Measurements from ENCODE around the gene SPRY1.

SPRY1 gene

GRCh38 chr4:123435246-123436113, 38.9 kb downstream of the SPRY1 start:
- Histone ChIP-seq H3K27ac (no peak overlapping the region), H3K4me2 (no peak overlapping the region), H3K4me3 (no peak overlapping the region), H3K27me3 (peaks cover 0 to 28% (median 0%) of the 10 kb centered on the region in 11 experiments; a peak in 4 of 22 replicates), H3K36me3 (no peaks in the 10 kb centered on the region; a peak in 1 of 22 replicates), H3K9ac (no peak overlapping the region), H3K9me3 (replicated peaks in 1 of 11) (peaks cover 19 to 24% (median 22%) of the 10 kb centered on the region in 11 experiments), H3K4me1 (no peaks in the 10 kb centered on the region), H4K20me1 (no peaks in the 10 kb centered on the region)
- no peak for TF ChIP-seq Cebpa-rat (IDR thresholded peaks at IDR 0.05)

GRCh38 chr4:123438031-123438430, 41.4 kb downstream of the SPRY1 start:
- peaks cover 0 to 51% (median 0%) of the 10 kb centered on the region in 11 experiments; a peak in 5 of 22 replicates for H3K27me3 ChIP-seq
- H3K27ac ChIP-seq = no peak overlapping the region
- no peak overlapping the region for H3K4me3 ChIP-seq
- H3K4me1 ChIP-seq = peaks cover 2 to 12% (median 6%) of the 10 kb centered on the region in 10 experiments
- no peaks in the 10 kb centered on the region; a peak in 1 of 22 replicates for H3K36me3 ChIP-seq
- H3K9ac ChIP-seq = no peak overlapping the region
- no peak for TF ChIP-seq Cebpa-rat (IDR thresholded peaks at IDR 0.05)
- H3K4me2 ChIP-seq = no peak overlapping the region
- no peaks in the 10 kb centered on the region for H4K20me1 ChIP-seq
- H3K9me3 ChIP-seq (replicated peaks in 1 of 11) = peaks cover 19 to 27% (median 23%) of the 10 kb centered on the region in 11 experiments

- peak overlapping the region in 7 of 10 experiments; percentile 6 to 46 (median 37); a peak in 12 of 20 replicates for H3K4me3 ChIP-seq
These were observed 47.0 kb downstream of the SPRY1 start for GRCh38 chr4:123443401-123444289.

GRCh38 chr4:123444290-123444731, 47.7 kb downstream of the SPRY1 start:
- Histone ChIP-seq H3K4me1 (peaks cover 20 to 47% (median 28%) of the 10 kb centered on the region in 10 experiments), H4K20me1 (peaks cover 0 to 7% (median 0%) of the 10 kb centered on the region in 11 experiments; a peak in 2 of 22 replicates), H3K27me3 (peaks cover 0 to 67% (median 0%) of the 10 kb centered on the region in 11 experiments; a peak in 7 of 22 replicates), H3K27ac (peak overlapping the region in 8 of 11 experiments; percentile 28 to 85 (median 71); a peak in 17 of 22 replicates), H3K9me3 (replicated peaks in 1 of 11) (0 out of 22 replicates have a peak, but pooled peaks cover 0 to 7% (median 0%) of the 10 kb centered on the region in 11 experiments), H3K36me3 (no peaks in the 10 kb centered on the region), H3K4me2 (peak overlapping the region; percentile 70 to 92 (median 81)), H3K9ac (peak overlapping the region in 9 of 11 experiments; percentile 11 to 76 (median 56); a peak in 16 of 22 replicates), H3K4me3 (peak overlapping the region in 7 of 10 experiments; percentile 6 to 46 (median 37); a peak in 9 of 20 replicates)
- TF ChIP-seq Cebpa-rat (IDR thresholded peaks at IDR 0.05) = no peak

More at GRCh38 chr4:123443401-123444289, 47.0 kb downstream of the SPRY1 start:
- no peaks in the 10 kb centered on the region for H3K36me3 ChIP-seq
- peaks cover 0 to 3% (median 0%) of the 10 kb centered on the region in 11 experiments; a peak in 1 of 22 replicates for H4K20me1 ChIP-seq
- peak overlapping the region in 8 of 11 experiments; percentile 28 to 85 (median 71); a peak in 17 of 22 replicates for H3K27ac ChIP-seq
- H3K9me3 ChIP-seq (replicated peaks in 1 of 11) = 0 out of 22 replicates have a peak, but pooled peaks cover 0 to 7% (median 0%) of the 10 kb centered on the region in 11 experiments
- peaks cover 0 to 62% (median 0%) of the 10 kb centered on the region in 11 experiments; a peak in 7 of 22 replicates for H3K27me3 ChIP-seq
- peaks cover 17 to 40% (median 25%) of the 10 kb centered on the region in 10 experiments for H3K4me1 ChIP-seq
- H3K4me2 ChIP-seq = peak overlapping the region; percentile 70 to 92 (median 81)
- peak overlapping the region in 9 of 11 experiments; percentile 11 to 76 (median 56); a peak in 16 of 22 replicates for H3K9ac ChIP-seq
- no peak for TF ChIP-seq Cebpa-rat (IDR thresholded peaks at IDR 0.05)

GRCh38 chr4:123446865-123447474, 50.4 kb downstream of the SPRY1 start:
- Histone ChIP-seq H3K9me3 (replicated peaks in 1 of 11) (0 out of 22 replicates have a peak, but pooled peaks cover 0 to 2% (median 0%) of the 10 kb centered on the region in 11 experiments), H3K4me1 (peaks cover 33 to 68% (median 43%) of the 10 kb centered on the region in 10 experiments), H3K9ac (no peak overlapping the region), H3K27ac (no peak overlapping the region), H4K20me1 (peaks cover 0 to 15% (median 0%) of the 10 kb centered on the region in 11 experiments; a peak in 2 of 22 replicates), H3K4me3 (no peak overlapping the region), H3K36me3 (no peaks in the 10 kb centered on the region), H3K27me3 (peaks cover 0 to 80% (median 0%) of the 10 kb centered on the region in 11 experiments; a peak in 8 of 22 replicates), H3K4me2 (no peak overlapping the region; a peak in 1 of 22 replicates)
- TF ChIP-seq Cebpa-rat (IDR thresholded peaks at IDR 0.05) = no peak

- H3K4me2 ChIP-seq = peak overlapping the region; percentile 10 to 73 (median 55); a peak in 20 of 22 replicates
These were observed 52.8 kb downstream of the SPRY1 start for GRCh38 chr4:123449362-123449761.

GRCh38 chr4:123449780-123450179, 53.2 kb downstream of the SPRY1 start:
- no peak overlapping the region; a peak in 1 of 22 replicates for H3K27ac ChIP-seq
- H3K9me3 ChIP-seq (replicated peaks in 1 of 11) = no peaks in the 10 kb centered on the region
- peak overlapping the region; percentile 10 to 73 (median 55) for H3K4me2 ChIP-seq
- H3K27me3 ChIP-seq = peaks cover 0 to 95% (median 4%) of the 10 kb centered on the region in 11 experiments; a peak in 8 of 22 replicates
- no peak overlapping the region for H3K9ac ChIP-seq
- H4K20me1 ChIP-seq = peaks cover 0 to 12% (median 0%) of the 10 kb centered on the region in 11 experiments; a peak in 2 of 22 replicates
- H3K4me1 ChIP-seq = peaks cover 27 to 54% (median 34%) of the 10 kb centered on the region in 10 experiments
- TF ChIP-seq Cebpa-rat (IDR thresholded peaks at IDR 0.05) = no peak
- no peaks in the 10 kb centered on the region for H3K36me3 ChIP-seq
- H3K4me3 ChIP-seq = no peak overlapping the region

More at GRCh38 chr4:123449362-123449761, 52.8 kb downstream of the SPRY1 start:
- peaks cover 0 to 14% (median 0%) of the 10 kb centered on the region in 11 experiments; a peak in 2 of 22 replicates for H4K20me1 ChIP-seq
- no peaks in the 10 kb centered on the region for H3K9me3 ChIP-seq (replicated peaks in 1 of 11)
- H3K27ac ChIP-seq = no peak overlapping the region; a peak in 1 of 22 replicates
- TF ChIP-seq Cebpa-rat (IDR thresholded peaks at IDR 0.05) = no peak
- H3K27me3 ChIP-seq = peaks cover 0 to 91% (median 2%) of the 10 kb centered on the region in 11 experiments; a peak in 8 of 22 replicates
- H3K36me3 ChIP-seq = no peaks in the 10 kb centered on the region
- no peak overlapping the region for H3K9ac ChIP-seq
- H3K4me1 ChIP-seq = peaks cover 30 to 59% (median 38%) of the 10 kb centered on the region in 10 experiments
- H3K4me3 ChIP-seq = no peak overlapping the region

Data from BLaER1 treated with 17β-estradiol and CSF1 and Interleukin-3, amounts not matched to agents 10 nM and 100 nM (cell line).